ENCODE data around the gene MAK.
"Not testable (repeated sequence)": the region's sequence is repeated elsewhere in the genome, so short reads cannot be mapped to it uniquely, and the experiment has no call there.

Gene MAK

DNA sequence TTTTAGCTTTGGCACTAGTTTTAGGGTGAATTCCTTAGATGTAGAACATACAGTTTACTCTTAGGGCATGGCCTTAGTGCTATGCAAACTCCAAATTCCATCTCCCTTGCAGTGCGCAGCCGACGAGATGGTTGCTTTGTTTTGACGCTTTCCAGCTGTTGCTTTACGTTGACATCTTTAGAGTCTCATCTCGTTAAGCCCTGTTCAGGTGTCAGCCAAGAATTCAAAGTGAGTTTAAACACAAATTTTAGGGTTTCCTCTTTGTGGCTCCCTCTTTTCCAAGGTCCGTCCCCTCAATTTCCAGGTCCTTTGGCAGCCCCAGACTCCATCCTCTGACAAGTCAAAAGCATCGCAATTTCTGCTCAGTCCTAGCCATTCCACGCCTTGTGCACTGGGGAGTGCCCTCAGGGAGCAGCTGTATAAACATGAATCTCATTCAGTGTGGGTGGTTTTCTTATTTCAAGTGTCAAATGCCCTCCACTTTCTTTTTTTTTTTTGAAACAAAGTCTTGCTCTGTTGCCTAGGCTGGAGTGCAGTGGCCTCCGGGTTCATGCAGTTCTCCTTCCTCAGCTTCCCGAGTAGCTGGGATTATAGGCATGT, 14.1 kb upstream of the MAK start:
- no peak for DNase-seq

DNA sequence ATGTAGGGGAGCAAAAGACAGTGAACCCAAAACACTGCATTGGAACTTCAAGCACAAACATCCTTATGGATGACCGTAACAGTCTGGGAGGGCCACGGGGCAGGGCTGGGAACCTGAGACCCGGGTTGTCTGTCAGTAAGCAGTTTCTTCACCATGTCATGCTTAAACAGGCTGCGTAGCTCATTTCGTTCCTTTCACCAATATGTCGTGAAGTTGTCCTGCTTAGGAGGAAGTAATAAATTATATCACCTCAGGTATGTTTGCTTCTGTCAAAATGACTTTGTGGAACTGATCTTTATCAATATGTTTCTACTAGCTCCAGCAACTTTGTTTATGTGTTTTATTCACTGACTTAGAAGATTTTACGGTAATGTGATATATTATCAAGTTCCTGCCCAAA, 12.4 kb upstream of the MAK start:
- no peak for DNase-seq

GRCh38 chr6:10849901-10850300, 11.6 kb upstream of the MAK start:
- DNase-seq, result no peak

DNA sequence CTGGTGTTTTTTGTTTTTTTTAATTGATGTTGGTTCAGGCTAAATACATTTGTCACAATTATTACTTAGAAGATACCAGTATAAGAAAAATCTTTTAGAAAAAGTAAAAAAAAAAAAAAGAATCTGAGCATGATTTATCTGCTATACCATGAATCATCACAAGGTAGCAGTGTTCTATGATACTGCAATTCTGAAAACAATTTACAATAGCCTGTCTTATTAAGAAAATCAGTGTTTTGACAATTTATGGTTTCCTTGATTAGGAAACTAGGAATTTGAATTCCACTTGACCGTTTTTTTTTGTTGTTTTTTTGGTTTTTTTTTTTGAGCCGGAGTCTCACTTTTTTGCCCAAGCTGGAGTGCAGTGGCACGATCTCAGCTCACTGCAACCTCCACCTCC, 9.3 kb upstream of the MAK start:
- no peak for DNase-seq

DNA sequence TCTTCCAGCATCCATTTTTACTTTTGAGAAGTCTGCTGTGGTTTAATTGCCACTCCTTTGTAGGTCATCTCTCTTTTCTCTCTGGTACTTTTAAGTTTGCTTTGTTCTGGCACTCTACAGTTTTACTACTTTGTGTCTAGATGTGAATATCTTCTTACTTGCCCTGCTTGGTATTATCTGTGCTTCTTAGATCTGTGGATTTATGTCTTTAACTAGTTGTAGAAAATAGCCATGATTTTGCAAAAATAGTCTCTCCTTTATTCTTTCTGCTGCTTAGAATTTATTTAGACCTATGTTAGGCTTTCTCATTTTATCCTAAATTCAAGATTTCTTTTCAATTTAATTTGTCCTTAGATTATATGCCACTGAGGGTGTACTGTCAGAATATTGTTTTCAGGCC, 5.2 kb upstream of the MAK start:
- DNase-seq, result no peak

DNA sequence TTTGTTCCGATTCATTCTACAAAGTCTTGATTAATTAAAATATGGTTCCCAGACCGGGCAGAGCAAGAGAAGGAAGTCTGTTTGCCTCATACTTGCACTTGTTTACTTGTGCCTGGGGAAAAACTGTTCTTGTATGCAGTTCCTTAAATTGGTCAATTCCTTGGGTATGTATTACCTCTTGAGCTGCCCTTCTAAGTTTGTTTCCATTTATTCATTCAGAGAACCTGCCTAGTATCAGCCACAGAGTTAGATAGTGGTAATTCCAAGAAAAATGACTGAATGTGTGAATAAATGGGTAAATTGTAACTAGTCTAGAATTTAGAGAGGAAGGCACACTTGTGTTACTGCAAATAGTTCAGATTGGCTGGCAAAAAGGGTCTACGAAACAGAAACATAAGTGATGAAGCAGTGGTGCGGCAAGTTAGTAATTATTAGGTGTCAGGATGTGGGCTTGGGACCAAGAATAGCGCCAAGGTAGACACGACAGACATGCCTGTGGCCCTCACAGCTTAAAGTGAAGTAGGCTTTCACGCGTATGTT, 525 bp upstream of the MAK start:
- no peak for DNase-seq

GRCh38 chr6:10837622-10837994, 731 bp downstream of the MAK start:
- DNase-seq, result no peak

GRCh38 chr6:10837009-10837621, 1.2 kb downstream of the MAK start:
- no peak for DNase-seq

DNA sequence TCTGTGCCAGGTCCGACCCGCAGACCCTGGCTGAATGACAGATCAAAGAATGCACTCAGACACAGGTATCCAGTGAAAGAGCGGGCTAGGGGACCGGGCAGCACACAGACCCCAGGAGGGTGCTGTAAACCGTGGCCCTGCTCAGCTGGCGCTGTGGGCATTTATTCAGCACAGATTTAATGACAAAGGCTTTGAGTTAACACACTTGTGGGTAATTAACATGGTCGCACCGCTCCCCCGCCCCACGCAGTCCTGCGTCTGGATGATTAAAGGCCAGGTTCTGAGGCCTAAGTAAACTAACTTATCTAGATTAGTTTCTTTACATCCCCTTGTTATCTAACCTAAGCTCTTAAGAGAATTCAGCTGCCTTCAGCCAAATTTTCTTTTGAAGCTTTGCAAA, 3.5 kb downstream of the MAK start:
- DNase-seq, result no peak

GRCh38 chr6:10831609-10832008, 6.7 kb downstream of the MAK start:
- DNase-seq, result no peak

GRCh38 chr6:10824819-10825218, 13.5 kb downstream of the MAK start:
- no peak for DNase-seq

GRCh38 chr6:10824297-10824696, 14.0 kb downstream of the MAK start:
- DNase-seq, result no peak

DNA sequence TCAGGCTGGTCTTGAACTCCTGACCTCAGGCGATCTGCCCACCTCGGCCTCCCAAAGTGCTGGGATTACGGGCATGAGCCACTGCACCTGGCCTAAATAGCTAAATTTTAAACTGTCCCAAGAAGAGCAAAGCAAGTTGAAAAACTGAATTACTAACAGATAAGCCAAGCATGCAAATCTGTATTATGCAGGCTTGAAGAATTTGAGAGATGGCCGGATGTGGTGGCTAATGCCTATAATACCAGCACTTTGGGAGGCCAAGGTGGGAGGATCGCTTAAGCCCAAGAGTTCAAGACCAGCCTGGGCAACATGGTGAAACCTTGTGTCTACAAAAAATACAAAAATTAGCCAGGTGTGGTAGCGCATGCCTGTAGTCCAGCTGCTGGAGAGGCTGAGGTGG, 24.2 kb downstream of the MAK start:
- DNase-seq, result not testable (repeated sequence)

DNA sequence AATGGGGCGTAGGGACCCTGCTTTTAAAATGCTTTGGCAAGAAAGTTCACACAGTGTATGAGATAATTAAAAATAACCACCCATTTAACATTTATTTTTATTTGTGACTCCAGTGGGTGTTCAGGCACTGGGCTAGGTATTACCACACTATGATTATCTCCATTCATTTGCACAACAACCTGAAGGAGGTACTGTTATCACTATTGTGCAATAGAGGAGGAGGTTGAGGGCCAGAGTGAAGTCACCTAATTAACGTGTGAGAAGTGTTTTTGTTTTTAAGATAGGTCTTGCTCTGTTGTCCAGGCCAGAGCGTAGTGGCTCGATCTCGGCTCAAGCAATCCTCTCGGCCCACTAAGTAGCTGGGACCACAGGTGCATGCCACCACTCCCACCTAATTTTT, 29.2 kb downstream of the MAK start:
- DNase-seq, result no peak

DNA sequence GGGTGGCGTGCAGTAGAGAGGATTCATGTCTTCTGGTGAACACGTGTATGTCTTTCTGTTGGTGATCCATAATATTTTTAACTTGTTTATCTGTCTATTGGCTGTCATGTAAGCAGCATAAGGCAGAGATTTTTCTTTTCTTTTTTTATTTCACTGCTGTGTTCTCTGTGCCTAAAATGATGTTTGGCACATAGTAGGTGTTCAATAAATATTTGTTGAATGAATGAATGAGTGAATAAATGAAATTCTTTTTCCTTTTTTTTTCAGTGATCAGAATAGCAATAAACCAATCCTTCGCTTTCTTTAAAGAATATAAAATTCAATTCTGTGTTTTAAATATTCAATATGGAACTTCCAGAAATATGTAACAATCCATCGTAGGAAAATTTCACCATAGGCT, 30.0 kb downstream of the MAK start:
- no peak for DNase-seq

DNA sequence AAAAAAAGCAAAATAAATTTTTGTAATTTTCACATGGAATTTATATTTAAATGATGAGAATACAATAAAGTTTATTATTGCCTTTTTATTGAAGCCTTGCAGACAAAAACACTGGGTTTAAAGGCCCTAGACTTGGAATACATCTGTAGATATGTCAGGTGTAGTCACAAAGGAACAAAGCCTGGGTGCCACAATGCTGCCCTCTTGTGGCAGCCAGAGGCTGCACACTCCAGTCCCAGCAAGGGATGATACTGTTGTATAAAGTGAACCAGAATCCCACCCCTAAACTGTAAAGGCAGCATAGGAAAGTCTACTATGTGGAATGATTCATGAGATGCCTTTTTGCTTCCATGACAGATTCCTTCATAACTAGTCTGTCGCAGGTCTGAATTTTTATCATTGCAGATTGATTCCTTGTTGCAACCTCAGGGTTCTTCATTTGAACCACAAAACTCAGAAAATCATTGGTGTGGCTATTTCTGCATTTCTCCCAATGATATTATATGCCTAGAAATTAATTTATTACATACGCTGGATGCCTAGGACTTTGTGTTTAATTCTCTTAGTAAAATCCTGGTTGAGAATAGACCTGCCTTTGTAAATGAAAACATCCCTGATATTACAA, 37.0 kb downstream of the MAK start:
- peak; percentile 8 for DNase-seq

DNA sequence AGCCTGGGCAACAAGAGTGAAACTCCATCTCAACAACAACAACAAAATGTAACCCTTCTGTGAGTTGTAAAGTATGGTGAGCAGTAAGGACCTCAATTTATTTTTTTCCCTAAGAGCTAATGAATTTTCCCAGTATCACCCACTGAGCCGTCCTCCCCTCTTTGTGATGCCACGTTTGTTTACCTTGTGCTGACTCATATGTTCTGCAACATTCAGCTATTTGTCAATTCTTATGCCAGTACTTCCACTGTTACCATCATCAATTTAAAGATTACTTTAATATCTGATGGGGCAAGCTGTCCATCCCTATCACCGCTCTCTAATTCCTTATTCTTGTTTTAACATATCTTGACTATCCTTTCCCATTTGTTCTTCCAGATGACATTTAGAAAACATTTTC, 37.5 kb downstream of the MAK start:
- no peak for DNase-seq

DNA sequence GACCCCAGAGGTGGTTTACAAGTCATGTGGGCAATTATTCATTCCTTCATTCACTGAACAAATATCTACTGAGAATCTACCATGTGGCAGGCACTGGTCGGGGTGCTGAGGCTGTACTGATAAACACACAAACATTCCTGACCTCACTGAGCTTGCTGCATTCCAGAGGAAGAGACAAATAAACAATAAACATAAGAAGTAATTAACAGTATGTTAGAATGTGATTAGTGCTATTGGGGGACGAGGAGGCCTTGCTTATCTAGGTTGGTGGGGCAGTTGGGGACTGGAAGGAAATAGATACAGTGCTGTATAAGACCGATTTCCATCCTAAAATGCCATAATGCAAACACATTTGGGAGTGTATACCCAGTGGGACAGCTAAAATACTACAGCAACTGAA, 44.1 kb downstream of the MAK start:
- no peak for DNase-seq

- no peak for DNase-seq
Observed at GRCh38 chr6:10793695-10794094, 44.6 kb downstream of the MAK start.

DNA sequence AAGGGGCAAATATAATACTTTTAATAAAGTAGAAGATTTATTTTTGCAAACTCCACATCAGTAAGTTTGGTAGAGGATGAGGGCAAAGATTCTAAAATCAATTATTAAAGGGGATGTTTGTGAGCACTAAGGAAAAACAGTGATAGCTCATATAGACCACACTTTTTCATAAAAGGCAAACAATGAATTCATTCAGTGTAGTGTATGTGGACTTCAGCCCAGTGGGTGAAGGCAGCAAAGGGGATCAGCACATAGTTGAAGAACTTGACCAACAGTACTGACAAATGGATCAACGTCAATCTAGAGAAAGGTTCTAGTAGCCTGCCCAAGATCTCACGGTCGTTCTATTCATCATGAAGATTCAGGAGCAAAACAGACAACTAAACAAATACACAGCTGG, 45.3 kb downstream of the MAK start:
- no peak for DNase-seq

GRCh38 chr6:10792101-10792500, 46.2 kb downstream of the MAK start:
- no peak for DNase-seq

GRCh38 chr6:10791673-10792072, 46.7 kb downstream of the MAK start:
- DNase-seq, result no peak

- no peak for DNase-seq
Observed at GRCh38 chr6:10779076-10779475, 59.3 kb downstream of the MAK start.

GRCh38 chr6:10778230-10778629, 60.1 kb downstream of the MAK start:
- no peak for DNase-seq

All from SHP77 treated with DMSO at 0.1 percent for 48 hours (cell line).